Neural progenitor cell (in vitro differentiated cells): ENCODE data around the gene FSTL4.

Experiments
- EZH2 ChIP-seq: fragments of 200-600 bp; sonication (generic); IDR thresholded peaks from 2 replicates; pipeline ENCODE4 v1.6.1; 2017; ENCODE audit warnings: antibody characterized with exemption, mild to moderate bottlenecking, moderate library complexity
- EZH2phosphoT487 ChIP-seq: fragments of 200-600 bp; sonication (generic); IDR thresholded peaks from 2 replicates; pipeline ENCODE4 v1.6.1; 2017; ENCODE audit warnings: antibody characterized with exemption
- TF ChIP-seq, protein P1 (sequence below): fragments of 200-600 bp; sonication (generic); IDR thresholded peaks from 2 replicates; pipeline ENCODE4 v1.5.1; 2017; ENCODE audit warnings: antibody characterized with exemption, mild to moderate bottlenecking

DNA sequence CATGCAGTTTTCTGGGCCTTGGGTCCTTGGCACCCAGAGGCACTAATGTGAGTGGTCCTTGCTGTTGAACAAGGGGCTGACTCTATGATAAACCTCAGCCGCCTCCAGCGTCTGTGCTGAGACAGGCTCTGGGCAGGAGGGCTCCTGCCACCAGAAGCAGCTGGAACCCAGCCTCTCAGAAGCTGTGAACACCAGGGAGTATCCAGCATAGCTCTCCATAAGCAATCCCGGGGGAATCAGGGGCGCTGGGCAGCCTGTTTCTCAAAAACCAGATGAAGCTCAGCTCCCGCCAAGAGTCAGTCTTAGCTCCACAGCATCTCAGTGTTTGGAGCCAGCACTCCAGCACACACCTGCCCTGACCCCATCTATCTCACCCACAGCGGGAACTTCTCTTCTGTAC, 390.3 kb downstream of the FSTL4 start:
- no peak for TF ChIP-seq EZH2
- TF ChIP-seq, protein P1, sequence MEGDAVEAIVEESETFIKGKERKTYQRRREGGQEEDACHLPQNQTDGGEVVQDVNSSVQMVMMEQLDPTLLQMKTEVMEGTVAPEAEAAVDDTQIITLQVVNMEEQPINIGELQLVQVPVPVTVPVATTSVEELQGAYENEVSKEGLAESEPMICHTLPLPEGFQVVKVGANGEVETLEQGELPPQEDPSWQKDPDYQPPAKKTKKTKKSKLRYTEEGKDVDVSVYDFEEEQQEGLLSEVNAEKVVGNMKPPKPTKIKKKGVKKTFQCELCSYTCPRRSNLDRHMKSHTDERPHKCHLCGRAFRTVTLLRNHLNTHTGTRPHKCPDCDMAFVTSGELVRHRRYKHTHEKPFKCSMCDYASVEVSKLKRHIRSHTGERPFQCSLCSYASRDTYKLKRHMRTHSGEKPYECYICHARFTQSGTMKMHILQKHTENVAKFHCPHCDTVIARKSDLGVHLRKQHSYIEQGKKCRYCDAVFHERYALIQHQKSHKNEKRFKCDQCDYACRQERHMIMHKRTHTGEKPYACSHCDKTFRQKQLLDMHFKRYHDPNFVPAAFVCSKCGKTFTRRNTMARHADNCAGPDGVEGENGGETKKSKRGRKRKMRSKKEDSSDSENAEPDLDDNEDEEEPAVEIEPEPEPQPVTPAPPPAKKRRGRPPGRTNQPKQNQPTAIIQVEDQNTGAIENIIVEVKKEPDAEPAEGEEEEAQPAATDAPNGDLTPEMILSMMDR = no peak
- TF ChIP-seq EZH2phosphoT487 = no peak
